BLaER1 (cell line): ENCODE data around the gene SEC11A.

Experiments
- H3K27ac ChIP-seq: shearing (Covaris generic); formaldehyde crosslinking; 2 replicates; pipeline ENCODE4 v1.8.1; 2022
- H3K27me3 ChIP-seq: shearing (Covaris generic); formaldehyde crosslinking; 2 replicates; pipeline ENCODE4 v1.8.1; 2022
- H3K36me3 ChIP-seq: shearing (Covaris generic); formaldehyde crosslinking; 2 replicates; pipeline ENCODE4 v1.8.1; 2022
- H3K4me1 ChIP-seq: shearing (Covaris generic); formaldehyde crosslinking; 2 replicates; pipeline ENCODE4 v1.8.1; 2022
- H3K4me2 ChIP-seq: shearing (Covaris generic); formaldehyde crosslinking; 2 replicates; pipeline ENCODE4 v1.8.1; 2022
- H3K4me3 ChIP-seq: shearing (Covaris generic); formaldehyde crosslinking; 2 replicates; pipeline ENCODE4 v1.8.1; 2022
- H3K9ac ChIP-seq: shearing (Covaris generic); formaldehyde crosslinking; 2 replicates; pipeline ENCODE4 v1.8.1; 2022
- H3K9me3 ChIP-seq: shearing (Covaris generic); formaldehyde crosslinking; 2 replicates; pipeline ENCODE4 v1.8.1; 2022
- H4K20me1 ChIP-seq: shearing (Covaris generic); formaldehyde crosslinking; 2 replicates; pipeline ENCODE4 v1.8.1; 2022
- Cebpa-rat ChIP-seq: shearing (Covaris generic); IDR thresholded peaks from 2 replicates; pipeline ENCODE4 v1.8.1; 2022

SEC11A gene

GRCh38 chr15:84629033-84629432 is 86.9 kb downstream of the SEC11A start:
- Histone ChIP-seq H3K9ac (no peak overlapping the region), H3K4me3 (no peak overlapping the region), H3K9me3 (no peaks in the 10 kb centered on the region), H3K36me3 (peaks cover 32% of the 10 kb centered on the region), H3K27me3 (no peaks in the 10 kb centered on the region), H4K20me1 (peaks cover 31% of the 10 kb centered on the region), H3K4me1 (peaks cover 28% of the 10 kb centered on the region), H3K27ac (no peak overlapping the region), H3K4me2 (no peak overlapping the region)
- TF ChIP-seq Cebpa-rat: no peak

- H3K36me3 ChIP-seq: peaks cover 71% of the 10 kb centered on the region
- H3K4me3 ChIP-seq: no peak overlapping the region
- no peaks in the 10 kb centered on the region for H3K27me3 ChIP-seq
- no peak overlapping the region for H3K4me2 ChIP-seq
- peaks cover 4% of the 10 kb centered on the region for H3K4me1 ChIP-seq
- peaks cover 35% of the 10 kb centered on the region for H3K9me3 ChIP-seq
- peaks cover 25% of the 10 kb centered on the region for H4K20me1 ChIP-seq
- no peak overlapping the region for H3K27ac ChIP-seq
- H3K9ac ChIP-seq: no peak overlapping the region
- TF ChIP-seq Cebpa-rat: no peak
These were observed 90.8 kb downstream of the SEC11A start for GRCh38 chr15:84625123-84625522.

- H3K36me3 ChIP-seq: peaks cover 79% of the 10 kb centered on the region
- H3K4me1 ChIP-seq: no peaks in the 10 kb centered on the region
- no peak overlapping the region for H3K4me3 ChIP-seq
- TF ChIP-seq Cebpa-rat: no peak
- no peak overlapping the region for H3K9ac ChIP-seq
- no peak overlapping the region for H3K27ac ChIP-seq
- no peak overlapping the region for H3K4me2 ChIP-seq
- peaks cover 43% of the 10 kb centered on the region for H3K9me3 ChIP-seq
- H3K27me3 ChIP-seq: no peaks in the 10 kb centered on the region
- peaks cover 25% of the 10 kb centered on the region for H4K20me1 ChIP-seq
These were observed 91.6 kb downstream of the SEC11A start for GRCh38 chr15:84624359-84624758.

- no peak overlapping the region for H3K27ac ChIP-seq
- no peak overlapping the region for H3K9ac ChIP-seq
- no peak for TF ChIP-seq Cebpa-rat
- H3K27me3 ChIP-seq: no peaks in the 10 kb centered on the region
- H3K4me2 ChIP-seq: no peak overlapping the region
- H3K4me3 ChIP-seq: peak overlapping the region; percentile 51
- H3K4me1 ChIP-seq: no peaks in the 10 kb centered on the region
- peaks cover 27% of the 10 kb centered on the region for H4K20me1 ChIP-seq
- peaks cover 100% of the 10 kb centered on the region for H3K36me3 ChIP-seq
- H3K9me3 ChIP-seq: peaks cover 71% of the 10 kb centered on the region
These were observed 94.5 kb downstream of the SEC11A start for GRCh38 chr15:84621358-84621979.

- Histone ChIP-seq H3K4me3 (peak overlapping the region; percentile 51), H3K27me3 (no peaks in the 10 kb centered on the region), H3K4me1 (peaks cover 5% of the 10 kb centered on the region; the same call in 1 of the 2 replicates), H4K20me1 (peaks cover 27% of the 10 kb centered on the region), H3K27ac (no peak overlapping the region), H3K9me3 (peaks cover 80% of the 10 kb centered on the region), H3K36me3 (peaks cover 100% of the 10 kb centered on the region), H3K4me2 (no peak overlapping the region), H3K9ac (no peak overlapping the region)
- no peak for TF ChIP-seq Cebpa-rat
These were observed 95.3 kb downstream of the SEC11A start for GRCh38 chr15:84620626-84621025.
